ENCODE measurements around the gene MGARP.
"Not testable (repeated sequence)": the region's sequence is repeated elsewhere in the genome, so short reads cannot be mapped to it uniquely, and the experiment has no call there.

Gene MGARP

GRCh38 chr4:139279760-139280620, at the start of gene MGARP:
Gene MGARP, minus strand, starts transcription at chr4:139280225. Its CDS starts 67 bp downstream, at chr4:139280158.
- no peak for DNase-seq

- no peak for DNase-seq
These were observed 49.7 kb upstream of the MGARP start for GRCh38 chr4:139329665-139330200.

- DNase-seq: no peak
These were observed 44.6 kb upstream of the MGARP start for GRCh38 chr4:139324620-139325019.

- DNase-seq: not testable (repeated sequence)
These were observed 42.5 kb upstream of the MGARP start for GRCh38 chr4:139322541-139322940.

- DNase-seq: not testable (repeated sequence)
These were observed 42.0 kb upstream of the MGARP start for GRCh38 chr4:139322070-139322469.

- no peak for DNase-seq
These were observed 39.5 kb upstream of the MGARP start for GRCh38 chr4:139319571-139319970.

GRCh38 chr4:139317635-139318034, 37.6 kb upstream of the MGARP start:
- DNase-seq: no peak

GRCh38 chr4:139316733-139317132, 36.7 kb upstream of the MGARP start:
- DNase-seq: no peak

GRCh38 chr4:139315221-139315675, 35.2 kb upstream of the MGARP start:
- DNase-seq: no peak

- DNase-seq: no peak
These were observed 34.2 kb upstream of the MGARP start for GRCh38 chr4:139314047-139314800.

GRCh38 chr4:139313414-139313813, 33.4 kb upstream of the MGARP start:
- not testable (repeated sequence) for DNase-seq

GRCh38 chr4:139312552-139313332, 32.7 kb upstream of the MGARP start:
- no peak for DNase-seq

GRCh38 chr4:139311909-139312308, 31.9 kb upstream of the MGARP start:
- no peak for DNase-seq

- no peak for DNase-seq
These were observed 24.9 kb upstream of the MGARP start for GRCh38 chr4:139304920-139305319.

GRCh38 chr4:139301821-139302611, 22.0 kb upstream of the MGARP start, which contains the start of gene NDUFC1:
Gene NDUFC1, minus strand, starts transcription at chr4:139302477. Its CDS starts 6,679 bp downstream, at chr4:139295798.
- peak; percentile 34 to 56 (median 43) for DNase-seq

- DNase-seq: peak; percentile 90 to 94 (median 92)
These were observed 21.2 kb upstream of the MGARP start, which contains the start of gene NAA15 for GRCh38 chr4:139301113-139301820. Gene NAA15, plus strand, starts transcription at chr4:139301505. Its CDS starts 273 bp downstream, at chr4:139301778.

GRCh38 chr4:139300431-139301112, 20.5 kb upstream of the MGARP start:
- DNase-seq: no peak

- no peak for DNase-seq
These were observed 19.5 kb upstream of the MGARP start for GRCh38 chr4:139299536-139299935.

GRCh38 chr4:139297001-139297410, 17.0 kb upstream of the MGARP start:
- DNase-seq: no peak

GRCh38 chr4:139295942-139296299, 15.9 kb upstream of the MGARP start:
- no peak for DNase-seq

Data from activated CD4-positive, CD25-positive, alpha-beta regulatory T cell (primary cell).